CD4-positive, alpha-beta T cell treated with Interleukin-4 for 1 hour (primary cell): ENCODE results near the gene DDO.

Experiments used
- DNase-seq, 2 donors: peaks; one replicate each; pipeline ENCODE4 v3.0.0-alpha.2; 2020 to 2022

DDO gene

DNA sequence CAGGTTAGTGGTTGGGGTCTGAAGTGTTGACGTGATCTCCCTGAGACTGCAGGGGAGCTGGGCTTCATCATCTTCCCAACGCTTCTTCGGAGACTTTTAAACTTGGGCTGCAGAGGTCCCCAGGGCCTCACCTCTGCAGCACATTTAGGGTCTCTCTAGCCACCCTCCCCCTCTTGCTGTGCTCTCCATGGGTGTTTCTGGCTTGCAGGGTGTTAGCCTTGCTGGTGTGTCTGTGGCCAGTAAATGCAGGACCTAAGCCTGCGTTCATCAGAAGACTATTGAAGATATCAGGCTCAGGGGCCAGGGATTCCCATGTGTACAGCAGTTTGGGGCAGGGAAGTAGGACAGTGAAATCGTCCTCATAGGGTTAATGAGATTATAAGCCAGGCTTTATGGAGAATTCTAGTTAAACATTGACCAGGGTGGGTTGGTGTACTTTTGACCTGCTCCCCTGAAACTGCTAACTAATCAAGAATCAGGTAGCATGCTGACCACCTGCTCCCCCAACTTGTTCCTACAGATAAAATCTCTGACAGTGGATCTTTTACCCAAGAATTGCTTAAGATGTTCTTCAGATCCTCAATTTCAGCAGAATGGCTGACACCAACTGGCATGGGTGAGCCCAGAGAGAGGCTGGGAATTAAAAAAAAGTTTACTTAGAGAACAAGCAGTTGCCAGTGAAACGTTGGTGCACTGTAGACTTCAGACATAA, 3.8 kb upstream of the DDO start:
- no peak for DNase-seq

GRCh38 chr6:110418594-110418993, 3.2 kb upstream of the DDO start:
- no peak for DNase-seq

GRCh38 chr6:110414669-110415068, 706 bp downstream of the DDO start:
- no peak for DNase-seq

DNA sequence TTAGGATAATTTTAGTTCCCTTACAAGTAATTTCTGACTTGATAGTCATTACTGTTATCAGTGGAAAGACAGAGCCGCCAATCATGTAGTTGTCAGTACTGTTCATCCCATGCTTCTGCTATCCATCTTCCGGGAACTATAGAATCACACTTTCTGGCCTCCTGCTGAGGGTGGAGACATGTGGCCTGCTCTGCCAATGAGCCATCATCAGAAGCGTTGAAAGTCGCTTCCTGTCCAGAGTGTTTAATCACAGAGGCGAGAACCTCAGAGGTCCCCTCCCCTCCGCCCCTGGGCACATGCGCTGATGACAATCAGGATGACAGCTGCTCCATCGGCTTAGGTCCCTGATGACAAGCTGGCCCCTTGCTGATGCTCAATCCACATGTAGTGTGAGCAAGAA, 3.0 kb downstream of the DDO start:
- DNase-seq = no peak

DNA sequence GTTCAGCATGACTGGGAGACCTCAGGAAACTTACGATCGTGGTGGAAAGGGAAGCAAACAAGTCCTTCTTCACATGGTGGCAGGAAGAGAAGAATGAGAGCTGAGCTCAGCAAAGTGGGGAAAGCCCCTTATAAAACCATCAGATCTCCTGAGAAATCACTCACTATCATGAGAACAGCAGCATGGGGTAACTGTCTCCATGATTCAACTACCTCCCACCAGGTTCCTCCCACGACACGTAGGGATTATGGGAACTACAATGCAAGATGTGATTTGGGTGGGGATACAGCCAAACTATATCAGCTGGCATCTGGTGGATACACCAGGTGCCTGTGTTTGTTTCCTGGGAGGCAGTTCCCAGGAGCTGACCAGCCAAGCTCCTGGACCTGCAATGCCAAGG, 4.9 kb downstream of the DDO start:
- no peak for DNase-seq

- no peak for DNase-seq
Observed at GRCh38 chr6:110409794-110410193, 5.6 kb downstream of the DDO start.

DNA sequence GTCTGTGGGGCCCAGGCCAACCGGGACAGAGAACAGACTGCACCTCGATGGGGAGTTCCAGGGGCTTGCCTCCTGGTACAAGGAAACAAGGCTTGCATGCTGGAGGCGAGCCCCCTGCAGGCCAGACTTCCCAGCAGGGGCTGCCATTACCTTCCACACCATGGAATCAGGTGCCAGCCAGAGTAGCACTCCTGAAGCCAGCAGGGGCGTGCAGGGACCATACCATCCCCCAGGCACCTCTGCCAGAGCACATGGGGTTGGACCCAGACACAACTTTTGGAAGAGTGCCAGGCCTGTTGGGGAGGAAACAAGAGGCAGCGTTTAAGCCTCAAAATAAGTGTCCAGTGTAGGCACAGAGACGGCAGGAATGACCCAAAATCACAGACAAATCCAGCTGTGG, 6.5 kb downstream of the DDO start:
- no peak for DNase-seq

DNA sequence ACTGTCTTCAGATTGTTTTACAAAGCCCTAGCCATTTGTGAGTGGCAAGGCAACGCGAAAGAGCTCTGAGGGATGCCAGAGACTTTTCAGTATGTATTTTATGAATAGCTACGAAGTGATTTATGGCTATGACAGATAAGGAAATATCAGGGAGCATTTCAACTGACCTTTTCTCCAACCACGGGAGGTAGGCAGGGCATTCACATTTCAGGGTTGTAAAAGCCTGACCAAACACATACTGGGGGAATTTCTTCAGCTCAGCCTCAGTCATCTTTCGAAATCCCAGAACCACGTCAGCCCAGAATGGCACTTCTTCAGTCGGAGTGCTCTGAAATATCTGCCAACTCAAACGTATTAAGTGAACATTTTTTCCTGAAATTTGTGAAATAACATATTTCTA, 10.8 kb downstream of the DDO start:
- no peak for DNase-seq

- DNase-seq = no peak
Observed at GRCh38 chr6:110401585-110402176, 13.7 kb downstream of the DDO start.

DNA sequence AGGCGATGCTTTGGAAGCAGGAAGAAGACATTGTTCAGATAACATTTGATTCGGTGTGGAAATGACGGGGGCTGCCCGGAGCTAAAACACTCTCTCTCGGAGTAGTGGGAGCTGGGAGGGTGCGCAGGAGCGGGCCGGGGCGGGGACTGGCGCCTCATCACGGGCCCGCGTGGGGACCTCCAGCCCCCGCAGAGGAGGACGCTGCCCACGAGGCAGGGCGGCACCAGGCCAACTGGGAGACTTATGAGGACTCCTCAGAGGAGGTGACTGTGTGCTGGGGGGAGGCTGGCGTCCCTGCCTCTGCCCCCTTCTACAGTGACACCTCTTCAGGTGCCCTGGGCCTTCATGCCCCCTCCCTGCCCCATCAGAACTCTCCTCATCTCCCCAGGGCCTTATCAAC, 15.2 kb downstream of the DDO start:
- DNase-seq = no peak

DNA sequence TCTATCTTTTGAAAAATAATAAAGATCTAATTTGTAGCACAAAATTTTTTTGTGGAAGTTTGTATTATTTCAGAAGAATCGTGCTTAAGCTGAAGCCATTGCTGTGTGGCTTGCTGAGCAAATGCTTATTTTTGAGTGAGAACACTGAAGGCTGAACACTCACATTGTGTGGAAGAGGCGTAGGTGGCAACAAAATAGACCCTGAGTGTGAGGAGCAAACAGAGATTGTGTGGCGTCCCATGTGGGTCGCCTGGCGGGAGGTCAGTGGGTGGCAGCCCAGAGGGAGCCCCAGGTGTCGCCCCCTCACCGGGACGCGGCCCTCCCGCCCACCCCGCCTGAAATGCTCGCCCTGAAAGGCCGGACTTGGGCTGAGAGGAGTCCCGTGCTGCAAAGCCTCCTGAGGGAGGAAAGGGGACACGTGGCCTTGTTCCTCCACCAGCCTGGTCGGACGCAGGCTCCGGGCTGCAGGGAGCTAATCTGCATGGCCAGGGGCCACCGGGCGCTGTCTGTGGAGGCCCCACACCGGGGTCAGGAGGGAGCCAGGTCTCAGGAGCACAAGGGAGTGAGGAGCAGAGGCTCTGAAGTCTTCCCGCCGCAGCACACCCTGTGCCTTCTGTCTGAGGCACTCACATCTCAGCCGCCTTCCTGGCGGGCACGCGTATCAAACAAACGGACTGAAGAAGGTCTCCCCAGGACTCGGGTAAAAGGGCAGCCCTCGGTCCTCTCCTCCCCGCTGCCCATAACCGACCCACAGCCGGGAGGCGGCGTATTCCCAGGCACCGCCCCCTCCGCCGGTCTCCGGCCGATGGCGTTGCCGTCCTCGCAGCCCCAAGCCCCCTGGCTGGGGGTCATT, 15.9 kb downstream of the DDO start:
- no peak for DNase-seq

- no peak for DNase-seq
Observed at GRCh38 chr6:110398778-110399177, 16.6 kb downstream of the DDO start.

- DNase-seq = no peak
Observed at GRCh38 chr6:110395221-110395620, 20.2 kb downstream of the DDO start.

- DNase-seq = no peak
Observed at GRCh38 chr6:110394409-110394808, 21.0 kb downstream of the DDO start.

- no peak for DNase-seq
Observed at GRCh38 chr6:110392727-110393126, 22.6 kb downstream of the DDO start.

DNA sequence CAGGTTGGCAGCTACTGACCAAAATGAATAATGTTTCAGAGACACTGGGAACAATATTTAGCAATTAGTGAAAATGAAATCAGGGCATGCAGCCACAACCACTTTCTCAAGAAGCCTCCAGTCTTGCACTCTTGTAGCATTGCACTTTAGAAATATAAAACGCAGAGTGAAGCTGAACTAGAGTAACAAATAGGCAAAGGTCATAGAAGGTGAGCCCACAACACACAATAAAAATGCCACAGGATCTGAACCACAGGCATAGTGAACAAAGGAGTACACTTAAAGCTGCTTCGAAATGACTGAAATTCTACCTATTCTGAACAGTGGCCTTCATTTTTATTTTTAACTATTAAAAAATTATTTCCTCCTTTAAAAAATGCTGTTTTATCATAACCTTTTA, 25.0 kb downstream of the DDO start:
- DNase-seq = no peak

DNA sequence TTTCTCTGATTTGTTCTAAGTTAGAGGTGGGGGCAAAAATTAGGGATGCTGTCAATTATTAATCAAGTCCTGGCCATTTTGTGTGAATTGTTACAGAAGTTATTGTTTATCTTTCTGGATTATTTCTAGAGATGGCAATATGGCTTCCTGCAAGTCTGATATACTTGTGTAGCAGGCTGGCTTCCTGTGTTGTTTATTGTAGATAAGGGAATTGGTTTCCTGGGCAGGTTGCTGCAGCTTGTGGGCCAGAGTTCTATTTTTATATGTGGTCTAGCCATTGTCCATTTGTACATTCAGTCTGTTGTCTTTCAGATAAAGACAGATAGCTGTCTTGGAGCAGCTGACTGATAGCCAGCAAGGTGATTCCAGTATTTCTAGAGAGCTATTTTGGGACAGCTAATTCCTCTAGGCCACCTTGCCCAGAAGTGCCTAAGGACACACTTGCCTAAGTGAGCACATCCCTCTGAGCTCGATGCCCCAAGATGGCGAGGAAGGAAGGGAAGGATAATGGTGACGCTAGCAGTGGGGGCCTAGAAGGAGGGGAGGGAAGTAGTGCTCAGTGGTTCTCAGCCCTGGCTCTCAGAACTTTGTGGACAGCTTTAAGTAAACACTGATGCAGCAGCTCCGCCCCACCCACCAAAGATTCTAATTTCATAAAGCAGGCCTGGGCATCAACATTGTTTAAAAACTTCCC, 25.5 kb downstream of the DDO start:
- no peak for DNase-seq

DNA sequence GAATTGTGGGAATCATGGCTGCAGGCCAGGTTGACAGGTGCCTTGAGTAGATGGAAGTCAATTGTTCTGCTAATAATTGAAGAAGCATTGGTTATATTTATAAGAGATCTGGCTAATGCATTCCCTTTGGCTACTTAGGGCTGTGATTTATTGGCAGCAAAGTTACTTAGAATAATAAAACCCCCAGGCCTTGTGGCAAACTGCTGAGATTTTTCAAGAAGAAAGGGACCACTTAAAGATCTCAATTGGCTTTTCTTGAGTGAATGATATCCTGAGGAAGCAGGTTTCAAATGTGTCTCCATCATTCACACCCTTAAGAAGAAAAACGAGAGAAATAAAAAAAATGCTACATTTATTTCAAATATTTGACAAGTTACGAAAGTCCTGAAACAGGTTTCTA, 27.4 kb downstream of the DDO start:
- no peak for DNase-seq

DNA sequence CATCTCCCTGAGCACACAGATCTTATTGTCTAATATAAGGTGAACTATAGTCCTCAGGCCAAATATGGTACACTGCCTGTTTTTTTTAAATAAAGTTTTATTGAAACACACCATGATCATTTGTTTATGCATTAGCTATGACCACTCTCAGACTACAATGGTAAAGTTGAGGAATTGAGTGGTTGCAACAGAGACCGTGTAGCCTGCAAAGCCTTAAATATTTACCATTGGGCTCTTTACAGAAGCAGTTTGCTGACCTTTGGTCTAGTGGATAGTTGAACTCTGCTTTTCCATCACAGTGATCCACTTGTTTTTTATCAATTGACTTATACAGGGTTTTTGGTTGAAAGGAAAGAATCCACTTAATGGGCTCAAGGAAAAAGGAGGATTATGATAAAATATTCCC, 29.9 kb downstream of the DDO start:
- DNase-seq = no peak

- DNase-seq = no peak
Observed at GRCh38 chr6:110378552-110378951, 36.8 kb downstream of the DDO start.

- no peak for DNase-seq
Observed at GRCh38 chr6:110369066-110369465, 46.3 kb downstream of the DDO start.

DNA sequence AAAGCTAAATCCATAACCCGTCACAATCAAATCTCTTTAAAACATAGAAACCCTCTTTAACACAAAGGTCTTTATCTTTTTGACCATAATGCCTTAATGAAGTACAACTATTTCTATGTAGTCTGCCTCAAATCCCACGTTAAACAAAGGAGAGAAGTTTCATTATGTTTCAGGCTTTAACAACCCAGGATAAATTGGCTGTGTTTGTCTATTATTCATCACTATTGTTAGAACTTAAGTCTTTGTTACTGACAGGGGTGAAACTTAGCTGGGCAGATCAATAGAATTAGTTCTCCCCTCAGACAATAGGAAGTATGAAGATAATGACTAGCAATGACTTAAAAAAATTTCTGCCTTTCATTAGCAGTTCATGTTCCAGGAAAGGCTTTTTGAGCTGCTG, 47.1 kb downstream of the DDO start:
- no peak for DNase-seq

DNA sequence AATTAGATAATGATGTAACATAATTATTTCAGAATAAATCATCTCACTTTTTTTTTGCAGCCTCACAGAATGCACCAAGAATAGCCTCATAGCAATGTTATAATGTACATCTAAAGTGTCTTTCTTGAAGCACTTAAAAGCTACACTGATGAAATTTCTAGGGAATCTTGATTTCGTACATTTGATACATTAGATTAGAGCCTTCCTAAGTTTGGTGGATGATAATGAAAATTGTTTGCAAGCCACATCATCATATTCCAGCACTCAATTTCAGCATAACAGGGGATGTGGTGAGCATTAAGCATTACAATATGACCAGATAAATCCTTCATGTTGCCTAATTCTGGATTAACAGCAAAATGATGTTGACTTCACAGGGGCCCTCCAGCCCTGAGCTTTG, 47.5 kb downstream of the DDO start:
- DNase-seq = no peak

DNA sequence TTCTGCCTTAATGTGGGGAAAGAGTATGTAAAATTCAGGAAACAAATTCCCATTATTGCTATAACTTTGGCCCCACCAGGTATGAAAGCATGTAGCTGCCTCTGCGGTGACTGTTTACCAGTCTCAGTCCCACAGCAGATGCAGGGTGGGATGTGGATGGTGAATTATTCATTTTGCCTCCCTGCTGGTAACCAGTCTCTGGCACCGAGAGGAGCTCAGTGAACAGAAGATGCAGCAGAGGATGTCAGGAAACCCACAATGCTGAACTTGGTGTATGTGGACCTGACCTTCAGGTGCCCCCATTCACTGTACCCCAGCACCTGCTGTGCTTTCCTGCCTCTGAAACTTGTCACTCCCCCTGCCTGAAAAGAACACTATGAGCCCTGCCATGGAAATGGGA, 48.4 kb downstream of the DDO start:
- no peak for DNase-seq
